Measurements from ENCODE around the gene FAM107B.

GRCh38 chr10:14653271-14654161 lies 121.2 kb downstream of the FAM107B start:
- TF ChIP-seq EZH2 (IDR thresholded peaks at IDR 0.05; ENCODE audit: low read depth, unreplicated experiment) (no peak), CTCF (conservative IDR thresholded peaks at IDR 0.05; ENCODE audit: low read depth in 2 of 2) (no peak), REST (IDR thresholded peaks at IDR 0.05; ENCODE audit: unreplicated experiment) (no peak), ETS1 (IDR thresholded peaks at IDR 0.05) (no peak), POLR2AphosphoS5 (IDR thresholded peaks at IDR 0.05; ENCODE audit: low read depth) (no peak), JUNB (IDR thresholded peaks at IDR 0.05; ENCODE audit: unreplicated experiment) (no peak), EZH2phosphoT487 (IDR thresholded peaks at IDR 0.05; ENCODE audit: unreplicated experiment) (no peak), ZNF114 (CRISPR knock-in tag; IDR thresholded peaks at IDR 0.05) (no peak), ZNF462 (CRISPR knock-in tag; IDR thresholded peaks at IDR 0.05) (no peak), STAT1 (IDR thresholded peaks at IDR 0.05; ENCODE audit: unreplicated experiment) (no peak), CREB1 (CRISPR knock-in tag; IDR thresholded peaks at IDR 0.05; ENCODE audit: low read depth) (no peak), ZNF331 (CRISPR knock-in tag; IDR thresholded peaks at IDR 0.05; ENCODE audit: low read depth) (no peak), NANOG (IDR thresholded peaks at IDR 0.05; ENCODE audit: borderline replicate concordance) (no peak)

Measured in GM23338 (cell line).